Retinal pigment epithelial cell (primary cell): ENCODE measurements around the gene NCOR2.

Experiments
- DNase-seq: peaks from one replicate; pipeline ENCODE4 v3.0.0-alpha.2; 2010; ENCODE audit warnings: low read depth
- H3K4me3 ChIP-seq: 2 replicates; pipeline ENCODE4 v1.5.1; 2011; ENCODE audit warnings: mild to moderate bottlenecking, low read length, control low read depth, moderate library complexity
- TF ChIP-seq, protein P1 (sequence below): conservative IDR thresholded peaks from 2 replicates; pipeline ENCODE4 v1.5.1; 2011; ENCODE audit warnings: low read depth, low read length, control low read depth, inconsistent platforms

Gene NCOR2

DNA sequence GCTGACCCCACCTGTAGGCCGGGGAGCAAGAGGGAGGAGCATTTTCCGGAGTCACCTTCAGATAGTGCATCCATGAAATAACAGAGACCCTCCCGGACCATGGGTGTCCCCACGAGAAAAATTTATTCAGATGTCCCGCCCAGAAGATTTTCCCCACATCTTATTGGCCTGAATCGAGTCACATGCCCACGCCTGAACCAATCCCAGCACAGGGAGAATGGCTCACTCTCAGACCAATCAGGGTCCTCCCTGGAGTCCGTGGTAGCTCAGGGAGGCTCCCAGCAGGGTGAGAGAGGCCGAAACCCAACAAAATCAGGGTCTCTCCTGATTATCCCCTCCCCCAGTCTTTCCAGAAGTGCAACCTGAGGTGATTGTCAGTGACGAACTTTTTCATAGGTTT, 16.4 kb upstream of the NCOR2 start:
- TF ChIP-seq, protein P1, sequence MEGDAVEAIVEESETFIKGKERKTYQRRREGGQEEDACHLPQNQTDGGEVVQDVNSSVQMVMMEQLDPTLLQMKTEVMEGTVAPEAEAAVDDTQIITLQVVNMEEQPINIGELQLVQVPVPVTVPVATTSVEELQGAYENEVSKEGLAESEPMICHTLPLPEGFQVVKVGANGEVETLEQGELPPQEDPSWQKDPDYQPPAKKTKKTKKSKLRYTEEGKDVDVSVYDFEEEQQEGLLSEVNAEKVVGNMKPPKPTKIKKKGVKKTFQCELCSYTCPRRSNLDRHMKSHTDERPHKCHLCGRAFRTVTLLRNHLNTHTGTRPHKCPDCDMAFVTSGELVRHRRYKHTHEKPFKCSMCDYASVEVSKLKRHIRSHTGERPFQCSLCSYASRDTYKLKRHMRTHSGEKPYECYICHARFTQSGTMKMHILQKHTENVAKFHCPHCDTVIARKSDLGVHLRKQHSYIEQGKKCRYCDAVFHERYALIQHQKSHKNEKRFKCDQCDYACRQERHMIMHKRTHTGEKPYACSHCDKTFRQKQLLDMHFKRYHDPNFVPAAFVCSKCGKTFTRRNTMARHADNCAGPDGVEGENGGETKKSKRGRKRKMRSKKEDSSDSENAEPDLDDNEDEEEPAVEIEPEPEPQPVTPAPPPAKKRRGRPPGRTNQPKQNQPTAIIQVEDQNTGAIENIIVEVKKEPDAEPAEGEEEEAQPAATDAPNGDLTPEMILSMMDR = no peak
- DNase-seq = no peak
- no peak overlapping the region for H3K4me3 ChIP-seq

DNA sequence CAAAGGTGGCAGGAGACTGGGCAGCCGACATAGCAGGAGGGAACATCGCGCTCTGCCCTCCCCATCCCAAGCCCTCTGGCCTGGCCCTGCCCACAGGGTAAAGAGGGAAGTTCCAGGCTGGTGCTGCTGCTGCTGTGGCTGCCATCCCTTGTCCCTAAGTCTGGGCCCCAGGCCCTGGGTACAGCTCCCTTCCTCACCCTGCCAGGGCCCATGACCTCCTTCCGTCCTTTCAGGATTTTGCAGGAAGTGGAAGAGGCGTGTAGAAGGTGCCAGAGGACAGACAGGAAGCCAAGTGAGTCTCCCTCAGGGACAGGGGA, 14.7 kb upstream of the NCOR2 start:
- DNase-seq = no peak
- TF ChIP-seq, protein P1 = no peak

GRCh38 chr12:124581307-124582107, 14.1 kb upstream of the NCOR2 start:
- no peak overlapping the region for H3K4me3 ChIP-seq
- TF ChIP-seq, protein P1 = no peak
- no peak for DNase-seq

More for the DNA sequence above, 14.7 kb upstream of the NCOR2 start:
- no peak overlapping the region for H3K4me3 ChIP-seq

GRCh38 chr12:124579921-124580517, 12.6 kb upstream of the NCOR2 start:
- no peak overlapping the region for H3K4me3 ChIP-seq
- TF ChIP-seq, protein P1 = no peak
- no peak for DNase-seq

GRCh38 chr12:124578854-124579253, 11.4 kb upstream of the NCOR2 start:
- DNase-seq = no peak
- TF ChIP-seq, protein P1 = no peak
- no peak overlapping the region for H3K4me3 ChIP-seq

GRCh38 chr12:124578445-124578844, 11.0 kb upstream of the NCOR2 start:
- no peak overlapping the region for H3K4me3 ChIP-seq
- TF ChIP-seq, protein P1 = peak; percentile 21
- no peak for DNase-seq

DNA sequence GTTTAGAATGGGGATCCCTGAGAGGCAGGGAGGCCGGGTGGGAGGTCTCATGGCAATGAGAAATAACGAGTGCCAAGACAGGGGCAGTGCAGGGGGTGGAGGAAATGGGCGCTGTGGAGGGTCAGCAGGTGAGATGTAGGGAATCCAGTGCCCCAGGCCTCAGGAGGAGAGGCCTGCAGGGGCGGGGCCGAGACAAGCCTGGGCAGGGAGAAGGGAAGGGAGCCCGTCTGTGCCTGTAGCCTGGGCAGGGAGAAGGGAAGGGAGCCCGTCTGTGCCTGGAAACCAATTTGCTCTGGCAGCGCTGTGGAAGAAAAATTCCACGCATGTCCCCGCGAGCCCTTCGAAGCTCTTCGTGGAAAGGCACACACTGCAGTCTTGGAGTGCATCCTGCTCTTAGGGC, 10.6 kb upstream of the NCOR2 start:
- TF ChIP-seq, protein P1 = no peak
- DNase-seq = no peak
- no peak overlapping the region for H3K4me3 ChIP-seq
